HL-60/S4 treated with retinoic acid at 250 ng/mL for 4 days and 3 days (cell line): ENCODE measurements around the gene CD226.
"Not testable (repeated sequence)": the region's sequence is repeated elsewhere in the genome, so short reads cannot be mapped to it uniquely, and the experiment has no call there.

Source experiments
- in situ Hi-C: fragments of 300-500 bp; cut with MboI; formaldehyde crosslinking; loops from 2 replicates; pipeline ENCODE4 v1.7.0; 2022; ENCODE audit warnings: low sequenced_read_pairs

Gene CD226

GRCh38 chr18:69947361-69948133, at the start of gene CD226:
CD226 (minus strand) TSS chr18:69947873; CDS start chr18:69947406, 467 bp downstream.
- in situ Hi-C loops = loop anchor here (25.0 kb wide), 1 partner anchor 90 kb away; no protein-coding TSS in a partner anchor

GRCh38 chr18:69996951-69997798, 49.5 kb upstream of the CD226 start:
- in situ Hi-C loops = no loop called here

GRCh38 chr18:69996417-69996816, 48.7 kb upstream of the CD226 start:
- in situ Hi-C loops = no loop called here

GRCh38 chr18:69995774-69996173, 48.1 kb upstream of the CD226 start:
- in situ Hi-C loops = no loop called here

- in situ Hi-C loops = no loop called here
Measured at GRCh38 chr18:69992776-69993175, 45.1 kb upstream of the CD226 start.

- in situ Hi-C loops = no loop called here
Measured at GRCh38 chr18:69987870-69988269, 40.2 kb upstream of the CD226 start.

GRCh38 chr18:69985239-69985638, 37.6 kb upstream of the CD226 start:
- in situ Hi-C loops = no loop called here

- in situ Hi-C loops = no loop called here
Measured at GRCh38 chr18:69982417-69982816, 34.7 kb upstream of the CD226 start.

- in situ Hi-C loops = no loop called here
Measured at GRCh38 chr18:69981948-69982347, 34.3 kb upstream of the CD226 start.

- in situ Hi-C loops = no loop called here
Measured at GRCh38 chr18:69980982-69981804, 33.5 kb upstream of the CD226 start.

- in situ Hi-C loops = no loop called here
Measured at GRCh38 chr18:69980509-69980908, 32.8 kb upstream of the CD226 start.

- in situ Hi-C loops = no loop called here
Measured at GRCh38 chr18:69978732-69979715, 31.4 kb upstream of the CD226 start.

GRCh38 chr18:69975294-69975693, 27.6 kb upstream of the CD226 start:
- in situ Hi-C loops = not testable (repeated sequence)

GRCh38 chr18:69974365-69974764, 26.7 kb upstream of the CD226 start:
- in situ Hi-C loops = no loop called here

- in situ Hi-C loops = no loop called here
Measured at GRCh38 chr18:69969491-69969890, 21.8 kb upstream of the CD226 start.

- in situ Hi-C loops = no loop called here
Measured at GRCh38 chr18:69968039-69968438, 20.4 kb upstream of the CD226 start.

- in situ Hi-C loops = no loop called here
Measured at GRCh38 chr18:69963196-69963595, 15.5 kb upstream of the CD226 start.

GRCh38 chr18:69961718-69962117, 14.0 kb upstream of the CD226 start:
- in situ Hi-C loops = no loop called here

- in situ Hi-C loops = no loop called here
Measured at GRCh38 chr18:69958422-69958821, 10.7 kb upstream of the CD226 start.

GRCh38 chr18:69957747-69958146, 10.1 kb upstream of the CD226 start:
- in situ Hi-C loops = no loop called here
